WTC11 (cell line): ENCODE data around the gene RASGRF2. TPM values are rescaled to one million over a fixed set of nuclear protein-coding genes. Genes with fewer than 3 reads are reported as not detected.

Experiments used
- ATAC-seq: fragments of 200-7000 bp; cut with Tn5 transposase; 2 replicates; pipeline ENCODE4 v1.10.0; 2021; ENCODE audit warnings: mild to moderate bottlenecking, moderate library complexity
- CTCF ChIA-PET: fragments of 300-600 bp; sonication (Branson Sonifier 250); formaldehyde crosslinking; loops from one replicate; lab custom pipeline; 2021; ENCODE audit warnings: antibody characterized with exemption; lab: Charles Lee
- POLR2A ChIA-PET: fragments of 350-600 bp; sonication (Branson Sonifier 250); formaldehyde crosslinking; loops from one replicate; lab custom pipeline; 2021; ENCODE audit warnings: antibody characterized with exemption; lab: Charles Lee
- DNase-seq: peaks from one replicate; pipeline ENCODE4 v3.0.0; 2021; ENCODE audit warnings: low spot score
- H3K27ac Mint-ChIP-seq: 2 replicates; pipeline ENCODE4 v1.8.0; 2021; ENCODE audit warnings: mixed read lengths
- H3K27me3 Mint-ChIP-seq: 2 replicates; pipeline ENCODE4 v1.8.0; 2021; ENCODE audit warnings: low read depth, mild to moderate bottlenecking, moderate library complexity, mixed read lengths
- H3K36me3 Mint-ChIP-seq: 2 replicates; pipeline ENCODE4 v1.8.0; 2021; ENCODE audit warnings: mixed read lengths
- H3K4me1 Mint-ChIP-seq: 2 replicates; pipeline ENCODE4 v1.8.0; 2022; ENCODE audit warnings: mixed read lengths
- H3K4me3 Mint-ChIP-seq: 2 replicates; pipeline ENCODE4 v1.8.0; 2021; ENCODE audit warnings: mild to moderate bottlenecking, moderate library complexity, mixed read lengths
- H3K9me3 Mint-ChIP-seq: 2 replicates; pipeline ENCODE4 v1.8.0; 2021; ENCODE audit warnings: mixed read lengths
- AFF4 ChIP-seq: sonication (generic); formaldehyde crosslinking; IDR thresholded peaks from 2 replicates; pipeline ENCODE4 v1.8.1; 2023; ENCODE audit warnings: mild to moderate bottlenecking, missing genetic modification reagents, borderline replicate concordance
- AR ChIP-seq: fragments of 250-450 bp; sonication (Bioruptor Pico); IDR thresholded peaks from 2 replicates; pipeline ENCODE4 v1.9.0; 2021; ENCODE audit warnings: mild to moderate bottlenecking
- ATF6 ChIP-seq: sonication (generic); formaldehyde crosslinking; IDR thresholded peaks from 2 replicates; pipeline ENCODE4 v1.8.1; 2023; ENCODE audit warnings: mild to moderate bottlenecking, missing genetic modification reagents
- CDX4 ChIP-seq: fragments of 250-450 bp; sonication (Bioruptor Pico); IDR thresholded peaks from 2 replicates; pipeline ENCODE4 v1.9.0; 2021; ENCODE audit warnings: moderate library complexity, mild to moderate bottlenecking, inconsistent platforms, borderline replicate concordance
- E2F4 ChIP-seq: sonication (generic); formaldehyde crosslinking; IDR thresholded peaks from 2 replicates; pipeline ENCODE4 v1.8.1; 2022; ENCODE audit warnings: low read depth, mild to moderate bottlenecking, moderate library complexity, missing genetic modification reagents, borderline replicate concordance
- FOXJ3 ChIP-seq: sonication (generic); formaldehyde crosslinking; IDR thresholded peaks from 2 replicates; pipeline ENCODE4 v1.9.0; 2021; ENCODE audit warnings: missing genetic modification reagents, mild to moderate bottlenecking, borderline replicate concordance
- FOXK1 ChIP-seq: sonication (generic); formaldehyde crosslinking; IDR thresholded peaks from 2 replicates; pipeline ENCODE4 v1.8.0; 2022; ENCODE audit warnings: mild to moderate bottlenecking, moderate library complexity, missing genetic modification reagents
- FOXP4 ChIP-seq: sonication (generic); formaldehyde crosslinking; IDR thresholded peaks from 2 replicates; pipeline ENCODE4 v1.8.0; 2022; ENCODE audit warnings: mild to moderate bottlenecking, missing genetic modification reagents
- GABPB1 ChIP-seq: sonication (generic); formaldehyde crosslinking; IDR thresholded peaks from 2 replicates; pipeline ENCODE4 v1.8.1; 2023; ENCODE audit warnings: mild to moderate bottlenecking, missing genetic modification reagents
- MXD4 ChIP-seq: fragments of 250-450 bp; sonication (Bioruptor Pico); IDR thresholded peaks from 2 replicates; pipeline ENCODE4 v1.8.0; 2021; ENCODE audit warnings: mild to moderate bottlenecking, moderate library complexity, borderline replicate concordance
- PREB ChIP-seq: sonication (generic); formaldehyde crosslinking; IDR thresholded peaks from 2 replicates; pipeline ENCODE4 v1.8.1; 2022; ENCODE audit warnings: mild to moderate bottlenecking, missing genetic modification reagents, moderate library complexity, borderline replicate concordance
- RELA ChIP-seq: sonication (generic); formaldehyde crosslinking; IDR thresholded peaks from 2 replicates; pipeline ENCODE4 v1.8.1; 2022; ENCODE audit warnings: missing genetic modification reagents, mild to moderate bottlenecking, borderline replicate concordance
- STAT6 ChIP-seq: sonication (generic); formaldehyde crosslinking; conservative IDR thresholded peaks from 2 replicates; pipeline ENCODE4 v1.8.1; 2023; ENCODE audit warnings: mild to moderate bottlenecking, low read depth, missing genetic modification reagents, moderate library complexity
- TCF7 ChIP-seq: sonication (generic); formaldehyde crosslinking; IDR thresholded peaks from 2 replicates; pipeline ENCODE4 v1.8.0; 2022; ENCODE audit warnings: mild to moderate bottlenecking, low read depth, missing genetic modification reagents, moderate library complexity
- TEAD4 ChIP-seq: sonication (generic); formaldehyde crosslinking; IDR thresholded peaks from 2 replicates; pipeline ENCODE4 v1.8.0; 2022; ENCODE audit warnings: mild to moderate bottlenecking, missing genetic modification reagents
- USF1 ChIP-seq: sonication (generic); formaldehyde crosslinking; IDR thresholded peaks from 2 replicates; pipeline ENCODE4 v1.8.0; 2022; ENCODE audit warnings: mild to moderate bottlenecking, missing genetic modification reagents
- ZNF232 ChIP-seq: sonication (generic); formaldehyde crosslinking; IDR thresholded peaks from 2 replicates; pipeline ENCODE4 v1.8.0; 2022; ENCODE audit warnings: mild to moderate bottlenecking, missing genetic modification reagents
- ZNF396 ChIP-seq: fragments of 250-450 bp; sonication (Bioruptor Pico); IDR thresholded peaks from 2 replicates; pipeline ENCODE4 v1.8.0; 2021; ENCODE audit warnings: mild to moderate bottlenecking, moderate library complexity, borderline replicate concordance
- total RNA-seq: library from RNA; stranded (reverse); gene quantifications from 3 replicates; pipeline ENCODE4 v1.2.3, GENCODE V29; 2021

Gene RASGRF2
- total RNA-seq, 1 experiment from 2014 or later, result 17.6 TPM

- TF ChIP-seq FOXP4 (CRISPR knock-in tag) (no peak), E2F4 (CRISPR knock-in tag) (no peak), FOXJ3 (CRISPR knock-in tag) (no peak), TEAD4 (CRISPR knock-in tag) (no peak), PREB (no peak), USF1 (CRISPR knock-in tag) (no peak), ZNF396 (CRISPR knock-in tag) (no peak), ZNF232 (CRISPR knock-in tag) (no peak), MXD4 (CRISPR knock-in tag) (no peak), GABPB1 (CRISPR knock-in tag) (no peak), AR (no peak)
These were observed 114.9 kb downstream of the RASGRF2 start (continued) for GRCh38 chr5:81075041-81075440.

- no peak overlapping the region for H3K27ac Mint-ChIP-seq
- ChIA-PET CTCF (no interaction called here), POLR2A (interaction anchor here (0.8 kb wide), 1 partner anchor 198 kb away, joined by 3 read pairs; no protein-coding TSS in a partner anchor)
- no peaks in the 10 kb centered on the region for H3K4me1 Mint-ChIP-seq
- DNase-seq (no peak), ATAC-seq (no peak)
- H3K9me3 Mint-ChIP-seq, result peaks cover 19% of the 10 kb centered on the region
- peaks cover 28% of the 10 kb centered on the region for H3K36me3 Mint-ChIP-seq
- no peak overlapping the region for H3K4me3 Mint-ChIP-seq
- H3K27me3 Mint-ChIP-seq, result no peaks in the 10 kb centered on the region
- TF ChIP-seq TCF7 (CRISPR knock-in tag) (no peak), FOXK1 (CRISPR knock-in tag) (no peak), AFF4 (CRISPR knock-in tag) (no peak), CDX4 (no peak), ATF6 (CRISPR knock-in tag) (no peak), STAT6 (CRISPR knock-in tag) (no peak), RELA (CRISPR knock-in tag) (no peak)
These were observed 116.9 kb downstream of the RASGRF2 start for GRCh38 chr5:81077105-81077504.
